KMS-11 (cell line): ENCODE results near the gene CTDSP2.

ENCODE experiments used
- H2AFZ ChIP-seq: fragments of 200-600 bp; sonication (generic); 2 replicates; pipeline ENCODE4 v1.6.1; 2016; ENCODE audit warnings: antibody characterized with exemption, mixed run types, low read depth
- H3K27ac ChIP-seq: fragments of 200-600 bp; sonication (generic); 2 replicates; pipeline ENCODE4 v1.6.1; 2016; ENCODE audit warnings: mild to moderate bottlenecking, mixed run types
- H3K27me3 ChIP-seq: fragments of 200-600 bp; sonication (generic); 2 replicates; pipeline ENCODE4 v1.6.1; 2017; ENCODE audit warnings: mild to moderate bottlenecking, low read depth, mixed run types, moderate library complexity; ENCODE audit not compliant: insufficient read depth
- H3K36me3 ChIP-seq: fragments of 200-600 bp; sonication (generic); 2 replicates; pipeline ENCODE4 v1.6.1; 2017; ENCODE audit warnings: mild to moderate bottlenecking, mixed run types; ENCODE audit not compliant: insufficient read depth
- H3K4me1 ChIP-seq: fragments of 200-600 bp; sonication (generic); 2 replicates; pipeline ENCODE4 v1.6.1; 2016; ENCODE audit warnings: mild to moderate bottlenecking, low read depth, mixed run types; ENCODE audit not compliant: poor library complexity, severe bottlenecking
- H3K4me2 ChIP-seq: fragments of 200-600 bp; sonication (generic); 2 replicates; pipeline ENCODE4 v1.7.0; 2016; ENCODE audit warnings: mild to moderate bottlenecking, mixed run types
- H3K4me3 ChIP-seq: fragments of 200-600 bp; sonication (generic); IDR thresholded peaks from 2 replicates; pipeline ENCODE4 v1.6.1; 2017; ENCODE audit warnings: low read depth, low read length, mixed read lengths; ENCODE audit not compliant: insufficient read depth
- H3K79me2 ChIP-seq: fragments of 200-600 bp; sonication (generic); 2 replicates; pipeline ENCODE4 v1.6.1; 2016; ENCODE audit warnings: low read depth, mixed run types; ENCODE audit not compliant: insufficient read depth
- H3K9ac ChIP-seq: fragments of 200-600 bp; sonication (generic); 2 replicates; pipeline ENCODE4 v1.6.1; 2016; ENCODE audit warnings: mild to moderate bottlenecking, mixed run types
- H4K20me1 ChIP-seq: fragments of 200-600 bp; sonication (generic); 2 replicates; pipeline ENCODE4 v1.6.1; 2016; ENCODE audit warnings: mild to moderate bottlenecking, mixed run types; ENCODE audit not compliant: insufficient read depth
- CTCF ChIP-seq: fragments of 200-600 bp; sonication (generic); conservative IDR thresholded peaks from 2 replicates; pipeline ENCODE4 v1.6.1; 2017; ENCODE audit warnings: low read depth, mild to moderate bottlenecking, antibody characterized with exemption, low read length, moderate library complexity, mixed read lengths

CTDSP2 gene

GRCh38 chr12:57781244-57781643 lies 65.3 kb downstream of the CTDSP2 start:
- no peak overlapping the region for H3K27ac ChIP-seq
- peaks cover 23% of the 10 kb centered on the region for H3K4me1 ChIP-seq
- H3K79me2 ChIP-seq: peaks cover 29% of the 10 kb centered on the region
- no peaks in the 10 kb centered on the region for H4K20me1 ChIP-seq
- no peaks in the 10 kb centered on the region for H3K27me3 ChIP-seq
- no peak for TF ChIP-seq CTCF
- no peak overlapping the region for H3K9ac ChIP-seq
- H3K4me2 ChIP-seq: no peak overlapping the region
- peaks cover 5% of the 10 kb centered on the region; the same call in 1 of the 2 replicates for H3K36me3 ChIP-seq
- no peak overlapping the region for H3K4me3 ChIP-seq
- H2AFZ ChIP-seq: no peak overlapping the region

- TF ChIP-seq CTCF: no peak
- H3K27me3 ChIP-seq: no peaks in the 10 kb centered on the region
- no peaks in the 10 kb centered on the region for H4K20me1 ChIP-seq
- H3K4me3 ChIP-seq: no peak overlapping the region
- H3K9ac ChIP-seq: no peak overlapping the region
- 0 out of 2 replicates have a peak, but pooled peaks cover 1% of the 10 kb centered on the region for H3K36me3 ChIP-seq
- H3K27ac ChIP-seq: no peak overlapping the region
- no peak overlapping the region for H2AFZ ChIP-seq
- no peak overlapping the region for H3K4me2 ChIP-seq
- H3K79me2 ChIP-seq: peaks cover 25% of the 10 kb centered on the region
- peaks cover 23% of the 10 kb centered on the region for H3K4me1 ChIP-seq
These were observed 66.1 kb downstream of the CTDSP2 start for GRCh38 chr12:57780284-57780897.

GRCh38 chr12:57779736-57780135 lies 66.8 kb downstream of the CTDSP2 start:
- no peaks in the 10 kb centered on the region for H3K27me3 ChIP-seq
- TF ChIP-seq CTCF: no peak
- H3K4me1 ChIP-seq: peaks cover 23% of the 10 kb centered on the region
- no peak overlapping the region for H3K27ac ChIP-seq
- peaks cover 20% of the 10 kb centered on the region for H3K79me2 ChIP-seq
- no peak overlapping the region for H3K4me3 ChIP-seq
- H2AFZ ChIP-seq: no peak overlapping the region
- H3K4me2 ChIP-seq: no peak overlapping the region
- H3K9ac ChIP-seq: no peak overlapping the region
- H4K20me1 ChIP-seq: no peaks in the 10 kb centered on the region
- H3K36me3 ChIP-seq: no peaks in the 10 kb centered on the region

- no peak overlapping the region for H3K9ac ChIP-seq
- no peak overlapping the region for H2AFZ ChIP-seq
- H3K36me3 ChIP-seq: no peaks in the 10 kb centered on the region
- no peaks in the 10 kb centered on the region for H3K27me3 ChIP-seq
- H4K20me1 ChIP-seq: no peaks in the 10 kb centered on the region
- no peak for TF ChIP-seq CTCF
- H3K27ac ChIP-seq: no peak overlapping the region
- peaks cover 20% of the 10 kb centered on the region for H3K4me1 ChIP-seq
- no peak overlapping the region for H3K4me3 ChIP-seq
- peaks cover 10% of the 10 kb centered on the region for H3K79me2 ChIP-seq
- no peak overlapping the region for H3K4me2 ChIP-seq
These were observed 68.6 kb downstream of the CTDSP2 start for GRCh38 chr12:57777911-57778310.
